COLO668 (cell line): ENCODE measurements around the gene YY1AP1.
"Not testable (repeated sequence)": the region's sequence is repeated elsewhere in the genome, so short reads cannot be mapped to it uniquely, and the experiment has no call there.

Source experiments
- DNase-seq: peaks from one replicate; lab custom pipeline; 2025; ENCODE audit not compliant: unreplicated experiment; lab: John Stamatoyannopoulos, UW

The YY1AP1 gene

GRCh38 chr1:155648207-155649147 is 40.1 kb downstream of the YY1AP1 start:
- DNase-seq: no peak

DNA sequence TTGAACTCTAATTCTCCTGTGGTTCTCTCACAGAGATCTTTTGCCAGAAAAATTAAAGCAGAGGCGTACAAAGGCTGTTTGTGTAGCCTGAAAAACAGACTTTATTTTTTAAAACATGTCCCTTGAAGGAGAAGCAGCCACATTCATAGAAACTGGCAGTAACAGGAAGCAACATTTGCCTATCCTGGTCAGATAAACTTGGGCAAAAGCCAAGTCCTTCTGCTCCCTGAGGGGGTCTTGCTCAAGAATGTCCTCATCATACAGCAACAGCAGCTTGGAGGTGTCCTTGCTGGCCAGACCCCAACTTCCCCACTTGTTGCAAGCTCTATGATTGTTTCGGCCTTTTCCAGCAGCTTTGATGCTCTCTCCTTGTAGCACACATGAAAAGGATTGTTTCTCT is 42.3 kb downstream of the YY1AP1 start:
- no peak for DNase-seq

DNA sequence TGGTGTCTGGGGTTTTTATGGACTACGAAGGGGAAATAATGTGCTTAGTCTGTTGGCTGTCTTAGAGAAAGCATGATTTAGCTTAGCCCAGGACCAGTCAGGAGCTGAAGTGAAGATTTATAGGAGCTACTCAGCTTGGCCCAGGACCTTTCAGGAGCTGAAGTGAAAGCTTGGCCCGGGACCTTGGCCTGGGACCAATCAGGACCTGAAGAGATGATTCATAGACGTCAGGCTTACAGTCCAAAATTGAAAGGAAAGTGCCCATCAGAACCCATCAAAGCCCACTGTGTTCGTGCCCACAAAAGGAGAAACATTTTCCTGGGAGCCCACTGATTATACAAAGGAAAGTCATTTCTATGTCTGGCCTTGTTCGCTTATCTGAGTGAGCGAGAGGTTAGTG is 42.9 kb downstream of the YY1AP1 start:
- no peak for DNase-seq

DNA sequence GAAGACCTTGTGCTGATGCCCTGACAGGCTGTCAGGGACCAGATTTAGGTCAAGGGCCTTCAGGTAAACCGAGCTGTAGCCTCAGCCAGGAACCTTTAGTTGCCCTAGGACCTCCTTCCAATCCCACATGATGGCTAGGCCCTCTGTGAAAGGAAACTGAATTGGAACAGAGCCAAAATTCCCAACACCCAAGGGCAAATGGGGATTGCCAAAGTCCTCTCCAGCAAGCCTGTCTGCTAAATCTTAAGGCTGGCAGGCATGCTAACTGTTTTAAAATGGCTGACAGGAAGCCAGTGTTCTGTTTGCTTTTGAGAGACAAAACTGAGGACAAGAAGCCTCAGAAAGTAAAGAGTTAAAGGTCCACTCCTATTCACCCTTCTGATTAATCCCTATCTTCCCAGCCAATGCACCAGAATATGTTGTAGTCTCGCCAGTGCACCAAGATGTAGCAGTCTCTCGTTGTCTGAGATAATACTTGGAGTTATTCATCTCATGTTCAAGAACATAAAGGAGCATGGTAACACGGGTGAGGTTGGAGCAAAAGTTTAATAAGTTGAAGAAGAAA is 43.5 kb downstream of the YY1AP1 start:
- no peak for DNase-seq

DNA sequence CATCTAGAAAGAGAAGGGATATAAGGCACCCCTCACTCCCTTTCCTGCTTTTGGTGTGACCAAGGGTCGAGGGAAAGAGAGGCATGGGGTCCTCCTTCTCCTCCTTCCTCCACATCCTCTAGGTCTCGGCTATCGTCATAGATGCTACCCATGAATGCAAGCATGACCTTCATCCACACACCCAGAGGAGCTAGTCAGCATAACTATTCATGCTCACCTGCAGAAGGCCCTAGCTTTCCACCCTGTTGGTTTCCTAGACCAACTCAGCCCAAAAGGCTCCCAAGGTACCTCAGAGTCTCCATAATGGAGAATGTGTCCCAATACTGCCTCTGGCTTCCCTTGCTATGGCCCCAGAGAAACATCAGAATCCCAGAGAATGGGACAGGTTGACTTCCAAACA is 45.3 kb downstream of the YY1AP1 start:
- DNase-seq: no peak

- DNase-seq: not testable (repeated sequence)
These were observed 45.9 kb downstream of the YY1AP1 start for GRCh38 chr1:155642559-155643180.

GRCh38 chr1:155640367-155640766 is 48.2 kb downstream of the YY1AP1 start:
- no peak for DNase-seq

- DNase-seq: no peak
These were observed 52.0 kb downstream of the YY1AP1 start for GRCh38 chr1:155636397-155637153.

GRCh38 chr1:155626428-155626827 is 62.1 kb downstream of the YY1AP1 start:
- not testable (repeated sequence) for DNase-seq

GRCh38 chr1:155623357-155623756 is 65.2 kb downstream of the YY1AP1 start:
- no peak for DNase-seq

- no peak for DNase-seq
These were observed 66.4 kb downstream of the YY1AP1 start for GRCh38 chr1:155622191-155622590.

GRCh38 chr1:155613226-155613625 is 75.3 kb downstream of the YY1AP1 start:
- DNase-seq: not testable (repeated sequence)

- not testable (repeated sequence) for DNase-seq
These were observed 78.3 kb downstream of the YY1AP1 start for GRCh38 chr1:155610257-155610647.

DNA sequence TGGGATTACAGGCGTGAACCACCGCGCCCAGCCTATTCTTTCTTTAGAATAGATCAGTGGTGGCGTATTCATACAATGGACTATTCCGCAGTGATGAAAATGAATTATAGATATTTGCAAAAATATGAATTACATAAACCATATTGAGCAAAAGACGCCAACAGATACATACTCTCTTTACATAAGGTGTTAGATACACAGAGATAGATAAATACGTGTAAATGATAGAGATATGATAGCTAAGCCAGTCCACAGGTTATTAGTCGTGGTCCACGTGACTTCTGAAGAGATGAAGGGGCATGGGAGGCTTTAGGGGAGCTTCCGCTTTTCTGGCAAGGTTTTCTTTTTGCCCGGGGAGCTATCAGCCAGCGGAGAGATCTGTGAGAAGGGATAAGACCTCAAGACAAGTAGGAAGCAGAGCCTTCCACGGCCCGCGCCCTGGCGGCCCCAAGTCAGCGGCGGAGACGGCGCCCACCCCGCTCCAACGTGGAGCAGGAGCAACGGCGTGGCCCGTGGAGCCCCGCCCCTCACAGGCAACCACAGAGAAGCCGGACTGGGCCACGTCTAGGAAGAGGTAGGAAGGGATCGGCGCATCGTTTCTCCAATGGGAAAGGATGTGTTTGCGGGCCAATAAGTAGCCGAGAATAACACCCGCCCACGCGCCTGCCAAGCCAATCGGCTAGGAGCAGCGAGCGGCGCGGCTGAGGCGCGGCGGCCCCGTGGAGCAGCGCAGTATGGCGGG is 78.9 kb downstream of the YY1AP1 start, which contains the start of gene MSTO1:
TSS of gene MSTO1 (plus strand) at position 704 of the 742 bp plus-strand sequence. CDS start at position 735, 31 bp downstream.
- peak; percentile 97 for DNase-seq
